ENCODE results near the gene ZNF865. TPM values are rescaled to one million over a fixed set of nuclear protein-coding genes. Genes with fewer than 3 reads are reported as not detected.
"Not testable (repeated sequence)": the region's sequence is repeated elsewhere in the genome, so short reads cannot be mapped to it uniquely, and the experiment has no call there.

Gene ZNF865
- total RNA-seq, 3 donors from 2014 or later (not counting 1 experiment from before 2014, with no cell fraction given), result 18.5 to 22.1 (median 20.9) TPM

DNA sequence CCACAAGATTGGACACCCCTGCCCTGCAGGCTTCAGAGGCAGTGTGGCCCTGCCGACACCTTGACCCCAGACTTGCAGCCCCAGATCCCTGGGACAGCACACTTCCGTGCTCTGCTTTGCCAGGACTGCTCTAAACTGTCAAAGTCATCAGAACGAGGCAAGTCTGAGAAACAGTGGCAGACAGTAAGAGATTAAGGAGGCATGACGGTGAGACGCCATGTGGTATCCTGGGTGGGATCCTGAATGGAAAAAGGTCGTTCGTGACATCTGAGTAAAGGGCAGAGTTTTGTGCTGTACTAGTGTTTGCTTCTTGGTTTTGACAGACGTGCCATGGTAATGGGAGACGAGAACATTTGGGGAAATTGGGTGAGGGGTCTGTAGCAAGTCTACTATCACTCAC, 38.6 kb upstream of the ZNF865 start:
- no peak overlapping the region for H3K27ac Mint-ChIP-seq
- ATAC-seq (no peak), DNase-seq (no peak)
- no peaks in the 10 kb centered on the region for H3K36me3 Mint-ChIP-seq
- intact Hi-C loops (cut with micrococcal nuclease), result no loop called here
- no peaks in the 10 kb centered on the region for H3K4me1 Mint-ChIP-seq
- peaks cover 0 to 12% of the 10 kb centered on the region in 2 donors for H3K27me3 Mint-ChIP-seq (ENCODE audit: low read depth in 2 of 2)
- no peaks in the 10 kb centered on the region for H3K9me3 Mint-ChIP-seq
- WGBS (ENCODE audit: insufficient coverage), result 68% methylated on average over 9 of the region's 9 CpGs
- H3K9me3 ChIP-seq (ENCODE audit: control insufficient read depth, insufficient read depth, low read length), result no peaks in the 10 kb centered on the region
- H3K4me3 ChIP-seq (ENCODE audit: low read length), result no peak overlapping the region
- no peaks in the 10 kb centered on the region for H3K36me3 ChIP-seq (ENCODE audit: control insufficient read depth, insufficient read depth, low read length)
- H3K4me3 Mint-ChIP-seq, result no peak overlapping the region
- H3K27me3 ChIP-seq (ENCODE audit: control insufficient read depth, insufficient read depth, low read length), result peaks cover 2% of the 10 kb centered on the region
- no peaks in the 10 kb centered on the region for H3K4me1 ChIP-seq (ENCODE audit: control insufficient read depth, insufficient read depth, low read length)
- TF ChIP-seq CTCF (IDR thresholded peaks at IDR 0.05), result no peak
- H3K27ac ChIP-seq (ENCODE audit: low read length), result no peak overlapping the region

GRCh38 chr19:55567708-55568328, 37.6 kb upstream of the ZNF865 start:
- Histone ChIP-seq H3K4me1 (ENCODE audit: control insufficient read depth, insufficient read depth, low read length) (no peaks in the 10 kb centered on the region), H3K4me3 (ENCODE audit: low read length) (no peak overlapping the region), H3K36me3 (ENCODE audit: control insufficient read depth, insufficient read depth, low read length) (no peaks in the 10 kb centered on the region), H3K27me3 (ENCODE audit: control insufficient read depth, insufficient read depth, low read length) (peaks cover 2% of the 10 kb centered on the region), H3K27ac (ENCODE audit: low read length) (no peak overlapping the region), H3K9me3 (ENCODE audit: control insufficient read depth, insufficient read depth, low read length) (no peaks in the 10 kb centered on the region)
- Mint-ChIP-seq H3K36me3 (no peaks in the 10 kb centered on the region), H3K27ac (no peak overlapping the region), H3K4me3 (no peak overlapping the region), H3K9me3 (no peaks in the 10 kb centered on the region), H3K4me1 (no peaks in the 10 kb centered on the region), H3K27me3 (ENCODE audit: low read depth in 2 of 2) (peaks cover 0 to 12% of the 10 kb centered on the region in 2 donors)
- no peak for TF ChIP-seq CTCF (IDR thresholded peaks at IDR 0.05)
- no peak for ATAC-seq
- intact Hi-C loops (cut with micrococcal nuclease), result no loop called here
- no peak for DNase-seq

DNA sequence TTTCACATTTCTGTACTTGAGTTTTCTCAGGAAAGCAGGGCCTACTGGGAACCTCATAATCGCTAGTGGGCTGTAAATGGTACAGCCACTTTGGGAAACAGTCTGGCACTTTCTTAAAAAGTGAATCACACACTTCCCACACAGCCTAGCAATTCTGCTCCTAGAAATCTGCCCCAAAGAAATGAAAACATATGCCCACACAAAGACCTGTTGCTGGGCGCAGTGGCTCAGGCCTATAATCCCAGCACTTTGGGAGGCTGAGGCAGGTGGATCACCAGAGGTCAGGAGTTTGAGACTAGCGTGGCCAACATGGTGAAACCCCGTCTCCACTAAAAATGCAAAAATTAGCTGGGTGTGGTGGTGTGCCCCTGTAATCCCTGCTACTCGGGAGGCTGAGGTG, 36.0 kb upstream of the ZNF865 start:
- H3K4me1 ChIP-seq (ENCODE audit: control insufficient read depth, insufficient read depth, low read length); H3K27ac ChIP-seq (ENCODE audit: low read length); H3K36me3 Mint-ChIP-seq; DNase-seq; H3K36me3 ChIP-seq (ENCODE audit: control insufficient read depth, insufficient read depth, low read length); H3K27ac Mint-ChIP-seq; H3K9me3 Mint-ChIP-seq; intact Hi-C loops (cut with micrococcal nuclease); H3K27me3 Mint-ChIP-seq (ENCODE audit: low read depth in 2 of 2); H3K4me3 Mint-ChIP-seq; H3K9me3 ChIP-seq (ENCODE audit: control insufficient read depth, insufficient read depth, low read length); H3K4me1 Mint-ChIP-seq; H3K4me3 ChIP-seq (ENCODE audit: low read length); H3K27me3 ChIP-seq (ENCODE audit: control insufficient read depth, insufficient read depth, low read length); ATAC-seq: not testable (repeated sequence)
- WGBS (ENCODE audit: insufficient coverage), result 87% methylated on average over 5 of the region's 5 CpGs

DNA sequence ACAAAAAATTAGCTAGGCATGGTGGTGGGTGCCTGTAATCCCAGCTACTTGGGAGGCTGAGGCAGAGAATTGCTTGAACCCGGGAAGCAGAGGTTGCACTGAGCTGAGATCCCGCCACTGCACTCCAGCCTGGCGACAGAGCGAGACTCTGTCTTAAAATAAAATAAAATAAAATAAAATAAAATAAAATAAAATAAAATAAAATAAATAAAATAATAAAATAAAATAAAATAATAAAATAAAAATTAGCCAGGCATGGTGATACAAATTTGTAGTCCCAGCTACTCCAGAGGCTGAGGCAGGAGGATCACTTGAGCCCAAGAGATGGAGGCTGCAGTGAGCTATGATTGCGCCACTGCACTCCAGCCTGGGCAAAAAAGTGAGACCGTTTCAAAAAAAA, 31.5 kb upstream of the ZNF865 start:
- H3K27me3 ChIP-seq (ENCODE audit: control insufficient read depth, insufficient read depth, low read length); H3K36me3 Mint-ChIP-seq; H3K9me3 ChIP-seq (ENCODE audit: control insufficient read depth, insufficient read depth, low read length); ATAC-seq; H3K36me3 ChIP-seq (ENCODE audit: control insufficient read depth, insufficient read depth, low read length); H3K27ac ChIP-seq (ENCODE audit: low read length); H3K4me1 Mint-ChIP-seq; DNase-seq; H3K4me3 ChIP-seq (ENCODE audit: low read length); H3K27ac Mint-ChIP-seq; H3K27me3 Mint-ChIP-seq (ENCODE audit: low read depth in 2 of 2); H3K4me1 ChIP-seq (ENCODE audit: control insufficient read depth, insufficient read depth, low read length); H3K9me3 Mint-ChIP-seq; H3K4me3 Mint-ChIP-seq; intact Hi-C loops (cut with micrococcal nuclease): not testable (repeated sequence)
- WGBS (ENCODE audit: insufficient coverage), result 79% methylated on average over 2 of the region's 6 CpGs

Measured in natural killer cell (primary cell).